Brain microvascular endothelial cell (primary cell): Measurements from ENCODE around the gene SKAP2.

Experiments used
- DNase-seq: peaks from one replicate; pipeline ENCODE4 v3.0.0-alpha.2; 2020
- H3K27ac ChIP-seq: fragments of 250-450 bp; sonication (Bioruptor Pico); 2 replicates; pipeline ENCODE4 v1.5.1; 2020; ENCODE audit warnings: mild to moderate bottlenecking, moderate library complexity
- H3K27me3 ChIP-seq: fragments of 250-450 bp; sonication (Bioruptor Pico); replicated peaks from 2 replicates; pipeline ENCODE4 v1.5.1; 2020; ENCODE audit warnings: mild to moderate bottlenecking
- H3K36me3 ChIP-seq: fragments of 250-450 bp; sonication (Bioruptor Pico); replicated peaks from 2 replicates; pipeline ENCODE4 v1.5.1; 2020; ENCODE audit warnings: mild to moderate bottlenecking
- H3K4me3 ChIP-seq: 2 replicates; pipeline ENCODE4 v1.5.1; 2011; ENCODE audit warnings: low read depth, mild to moderate bottlenecking, control low read depth, low read length, moderate library complexity
- CTCF ChIP-seq: IDR thresholded peaks from 2 replicates; pipeline ENCODE4 v1.5.1; 2011; ENCODE audit warnings: low read depth, mild to moderate bottlenecking, moderate library complexity, low read length, control low read depth, inconsistent platforms; ENCODE audit errors: missing control alignments
- in situ Hi-C: cut with HindIII; loops from 2 replicates; pipeline ENCODE4 v1.10.0; 2017; ENCODE audit warnings: low sequenced_read_pairs, low pct_ligation_motif_present

Gene SKAP2

GRCh38 chr7:26704036-26704435 is 160.4 kb downstream of the SKAP2 start:
- H3K36me3 ChIP-seq = no peaks in the 10 kb centered on the region
- TF ChIP-seq CTCF = no peak
- in situ Hi-C loops = no loop called here
- no peak overlapping the region for H3K27ac ChIP-seq
- no peaks in the 10 kb centered on the region for H3K27me3 ChIP-seq
- DNase-seq = no peak
- no peak overlapping the region for H3K4me3 ChIP-seq

- Histone ChIP-seq H3K36me3 (no peaks in the 10 kb centered on the region), H3K27ac (no peak overlapping the region), H3K27me3 (no peaks in the 10 kb centered on the region), H3K4me3 (no peak overlapping the region)
- no peak for DNase-seq
- in situ Hi-C loops = no loop called here
- no peak for TF ChIP-seq CTCF
These were observed 163.5 kb downstream of the SKAP2 start for GRCh38 chr7:26700893-26701292.

- Histone ChIP-seq H3K27ac (no peak overlapping the region), H3K27me3 (no peaks in the 10 kb centered on the region), H3K36me3 (no peaks in the 10 kb centered on the region), H3K4me3 (no peak overlapping the region)
- in situ Hi-C loops = no loop called here
- no peak for TF ChIP-seq CTCF
- no peak for DNase-seq
These were observed 164.0 kb downstream of the SKAP2 start for GRCh38 chr7:26700386-26700785.

- no peak for DNase-seq
- no peak overlapping the region for H3K4me3 ChIP-seq
- no peak overlapping the region for H3K27ac ChIP-seq
- H3K36me3 ChIP-seq = no peaks in the 10 kb centered on the region
- H3K27me3 ChIP-seq = no peaks in the 10 kb centered on the region
- no peak for TF ChIP-seq CTCF
- in situ Hi-C loops = no loop called here
These were observed 164.6 kb downstream of the SKAP2 start for GRCh38 chr7:26699766-26700165.

GRCh38 chr7:26698806-26699205 is 165.6 kb downstream of the SKAP2 start:
- Histone ChIP-seq H3K4me3 (no peak overlapping the region), H3K36me3 (no peaks in the 10 kb centered on the region), H3K27ac (no peak overlapping the region), H3K27me3 (no peaks in the 10 kb centered on the region)
- DNase-seq = no peak
- in situ Hi-C loops = no loop called here
- TF ChIP-seq CTCF = no peak

GRCh38 chr7:26698194-26698593 is 166.2 kb downstream of the SKAP2 start:
- Histone ChIP-seq H3K36me3 (no peaks in the 10 kb centered on the region), H3K27me3 (no peaks in the 10 kb centered on the region), H3K4me3 (no peak overlapping the region), H3K27ac (no peak overlapping the region)
- in situ Hi-C loops = no loop called here
- no peak for DNase-seq
- TF ChIP-seq CTCF = no peak
